ENCODE results near the gene OASL.
"Not testable (repeated sequence)": the region's sequence is repeated elsewhere in the genome, so short reads cannot be mapped to it uniquely, and the experiment has no call there.

The OASL gene

DNA sequence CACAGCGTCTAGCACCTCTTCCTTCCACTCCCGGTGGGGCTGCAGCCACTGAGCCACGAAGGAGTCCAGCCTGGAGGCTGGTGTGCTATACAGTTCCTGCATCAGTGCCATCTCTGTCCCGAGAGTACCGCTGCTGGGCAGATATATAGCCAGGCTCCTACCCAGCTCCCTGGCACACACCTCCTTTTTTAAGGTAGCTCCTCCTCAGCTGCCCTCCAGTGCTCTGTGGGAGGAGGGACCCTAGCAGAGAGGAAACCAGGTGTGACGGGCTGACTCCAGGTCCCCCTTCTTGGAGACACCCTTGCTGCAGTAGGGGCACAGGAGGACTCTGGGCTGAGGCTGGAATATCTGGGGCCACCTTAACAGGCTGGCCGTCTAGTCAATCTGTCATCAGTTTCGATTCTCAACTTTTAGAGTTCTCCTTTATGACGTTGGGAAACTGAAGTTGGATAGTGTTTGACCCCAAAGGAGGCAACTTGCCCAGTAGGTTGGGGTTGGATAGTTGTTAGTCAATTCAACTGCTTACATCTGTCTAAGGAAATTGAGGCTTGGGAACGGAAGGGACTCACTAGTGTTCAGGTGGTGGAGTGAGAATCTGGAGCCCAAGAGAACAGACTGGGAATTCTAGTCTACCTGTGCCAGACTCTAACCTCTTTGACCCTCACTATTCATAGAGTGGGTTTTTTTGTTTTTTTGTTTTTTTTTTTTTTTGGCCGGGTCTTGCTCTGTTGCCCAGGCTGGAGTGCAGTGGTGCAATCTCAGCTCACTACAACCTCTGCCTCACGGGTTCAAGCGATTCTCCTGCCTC lies at the start of gene OASL:
TSS of gene OASL (minus strand) at position 386 of the 808 bp plus-strand sequence. CDS start at position 111, 275 bp downstream.
- Mint-ChIP-seq H3K27me3 (peaks cover 14% of the 10 kb centered on the region), H3K27ac (peak within 1 kb of the TSS; percentile 88), H3K4me1 (ENCODE audit: low read depth) (peaks cover 63% of the 10 kb centered on the region), H3K36me3 (ENCODE audit: low read depth) (peaks cover 10% of the 10 kb centered on the region), H3K4me3 (peak within 1 kb of the TSS; percentile 89), H3K9me3 (no peaks in the 10 kb centered on the region)

DNA sequence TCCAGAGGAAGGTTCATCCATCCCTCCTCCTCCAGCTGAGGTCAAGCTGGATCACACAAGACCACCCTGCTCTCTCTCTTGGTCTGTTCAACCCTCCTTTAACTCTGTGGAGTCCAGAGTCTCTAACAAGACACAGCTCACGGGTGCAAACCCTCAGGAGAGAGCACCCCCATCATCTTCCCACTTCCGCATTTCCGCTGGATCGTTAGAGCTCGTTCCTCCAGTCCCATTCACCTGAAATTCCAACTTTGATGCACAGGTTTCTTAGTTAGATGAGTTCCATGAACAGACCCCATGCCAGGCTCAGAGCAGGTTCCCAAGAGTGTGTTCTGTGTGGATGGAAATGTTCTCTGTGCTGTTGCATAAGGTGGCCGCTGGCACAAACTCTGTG lies 49.1 kb upstream of the OASL start:
- no peaks in the 10 kb centered on the region for H3K36me3 Mint-ChIP-seq (ENCODE audit: low read depth)
- H3K27ac Mint-ChIP-seq: no peak overlapping the region
- no peak overlapping the region for H3K4me3 Mint-ChIP-seq
- H3K9me3 Mint-ChIP-seq: no peaks in the 10 kb centered on the region
- no peaks in the 10 kb centered on the region for H3K27me3 Mint-ChIP-seq
- peaks cover 24% of the 10 kb centered on the region for H3K4me1 Mint-ChIP-seq (ENCODE audit: low read depth)

DNA sequence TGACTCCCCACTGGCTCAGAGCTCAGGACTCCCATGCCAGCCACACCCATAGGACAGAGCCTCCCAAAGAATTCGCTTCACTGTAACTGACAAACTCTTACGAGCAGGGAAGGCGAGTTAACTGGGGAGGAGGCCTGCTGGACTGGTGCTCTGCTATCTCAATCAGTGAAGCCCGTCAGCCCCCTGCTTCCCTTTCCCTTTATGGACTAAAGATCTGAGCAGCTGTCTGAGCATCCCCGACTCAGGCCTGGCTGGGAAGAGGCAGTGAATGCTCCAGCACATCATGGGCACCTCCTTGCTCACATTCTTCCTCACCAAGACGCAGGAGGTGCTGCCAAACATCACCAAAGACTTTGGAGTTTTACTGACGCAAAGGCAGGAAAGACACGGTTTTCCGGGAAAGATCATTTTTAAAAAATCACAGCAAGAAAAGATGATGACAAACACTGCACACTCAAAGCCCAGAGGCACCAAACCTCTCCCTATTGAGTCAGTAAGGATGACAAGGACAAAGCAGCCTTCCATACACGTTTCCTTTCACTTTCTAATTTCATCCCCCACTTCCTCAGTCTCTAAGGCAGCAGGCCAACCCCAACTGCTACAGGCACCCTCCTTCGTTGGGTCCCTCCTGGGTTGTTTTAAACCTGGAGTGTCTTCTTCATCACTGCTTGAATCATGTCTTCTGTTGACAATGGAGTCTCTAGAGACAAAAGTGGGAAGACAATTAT lies 48.6 kb upstream of the OASL start:
- no peak overlapping the region for H3K4me3 Mint-ChIP-seq
- no peaks in the 10 kb centered on the region for H3K27me3 Mint-ChIP-seq
- no peaks in the 10 kb centered on the region for H3K9me3 Mint-ChIP-seq
- H3K36me3 Mint-ChIP-seq (ENCODE audit: low read depth): no peaks in the 10 kb centered on the region
- H3K27ac Mint-ChIP-seq: no peak overlapping the region
- peaks cover 19% of the 10 kb centered on the region for H3K4me1 Mint-ChIP-seq (ENCODE audit: low read depth)

DNA sequence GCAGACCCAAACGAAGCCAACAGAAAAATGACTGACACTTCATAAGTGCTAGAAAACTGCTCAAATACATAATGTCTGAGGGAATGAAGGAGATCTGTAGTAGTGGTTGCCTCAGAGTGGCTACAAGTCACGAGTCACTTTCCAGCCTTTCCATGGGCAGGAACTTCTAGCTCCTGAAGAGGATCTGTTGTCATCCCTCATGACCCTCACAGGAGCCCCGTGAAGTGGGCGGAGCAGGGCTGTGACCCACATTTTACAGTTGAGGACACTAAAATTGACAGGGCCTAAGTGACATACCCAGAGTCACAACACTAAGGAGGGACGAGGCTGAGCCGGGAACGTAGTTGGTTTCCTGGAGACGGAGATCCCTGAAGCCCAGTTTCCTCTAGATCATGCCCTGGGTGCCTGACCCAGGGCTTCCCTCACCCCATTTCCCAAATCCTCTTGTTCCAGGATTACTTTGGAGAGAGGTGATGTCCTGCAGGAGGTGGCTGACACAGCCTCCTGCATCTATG lies 47.8 kb upstream of the OASL start:
- Mint-ChIP-seq H3K4me1 (ENCODE audit: low read depth) (peaks cover 11% of the 10 kb centered on the region), H3K36me3 (ENCODE audit: low read depth) (no peaks in the 10 kb centered on the region), H3K27ac (no peak overlapping the region), H3K9me3 (no peaks in the 10 kb centered on the region), H3K4me3 (no peak overlapping the region), H3K27me3 (no peaks in the 10 kb centered on the region)

DNA sequence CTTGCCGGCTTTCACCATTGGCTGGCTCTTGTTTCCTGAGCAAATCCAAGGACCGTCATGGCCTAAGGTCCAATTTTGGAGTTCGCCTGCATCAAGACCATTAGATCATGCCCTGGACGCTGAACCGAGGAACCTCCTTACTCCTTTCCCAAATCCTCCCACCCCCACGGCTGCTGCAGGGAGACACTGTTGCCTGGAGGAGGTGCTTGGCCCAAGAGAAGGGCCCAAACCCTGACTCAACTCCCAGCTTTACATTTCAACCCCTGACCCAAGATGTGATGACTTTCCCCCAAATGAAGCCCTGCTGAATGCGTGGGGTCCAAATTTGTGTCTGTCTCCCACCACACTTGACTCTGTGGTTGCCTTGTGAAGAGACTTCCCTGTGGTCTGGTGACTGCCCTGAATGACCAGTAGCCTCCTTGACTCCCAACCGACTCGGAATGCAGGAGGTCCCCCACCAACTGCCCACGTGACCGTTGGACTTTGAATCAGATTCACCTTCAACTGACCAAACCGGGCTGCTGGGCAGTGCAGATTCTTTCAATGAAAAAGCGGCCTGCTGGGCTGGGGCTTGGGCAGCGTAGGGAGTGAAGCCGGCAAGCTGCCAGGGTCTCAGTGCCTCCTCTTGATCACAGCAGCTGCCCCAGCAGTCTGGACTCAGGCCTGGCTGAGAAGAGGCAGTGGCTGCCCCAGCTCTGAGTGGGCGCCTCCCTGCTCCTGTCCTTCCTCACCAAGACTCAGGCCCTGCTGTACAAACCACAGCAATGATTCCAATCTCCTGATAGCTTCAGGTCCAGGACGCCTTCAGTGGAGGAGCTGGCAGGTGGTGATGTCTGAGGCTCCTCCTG lies 46.7 kb upstream of the OASL start:
- Mint-ChIP-seq H3K27me3 (no peaks in the 10 kb centered on the region), H3K36me3 (ENCODE audit: low read depth) (no peaks in the 10 kb centered on the region), H3K4me3 (no peak overlapping the region), H3K9me3 (no peaks in the 10 kb centered on the region), H3K27ac (no peak overlapping the region), H3K4me1 (ENCODE audit: low read depth) (peaks cover 6% of the 10 kb centered on the region)

DNA sequence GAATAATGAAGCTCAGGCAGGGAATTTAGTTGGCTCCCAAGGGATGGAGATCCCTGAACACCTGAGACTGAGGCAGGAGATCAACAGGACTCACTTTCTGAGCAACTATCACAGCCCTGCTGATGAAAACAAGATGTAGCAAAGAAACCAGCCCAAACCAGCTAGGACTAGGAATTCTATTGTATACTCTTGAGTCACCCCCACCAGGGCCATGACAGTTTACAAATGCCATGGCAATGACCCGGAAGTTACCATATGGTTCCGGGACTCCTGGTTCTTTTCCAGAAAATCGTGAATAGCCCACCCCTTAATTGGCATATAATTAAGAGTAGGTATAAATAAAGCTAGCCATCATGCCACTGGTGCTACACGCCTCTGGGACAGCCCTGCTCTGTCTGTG lies 46.0 kb upstream of the OASL start:
- H3K4me3 Mint-ChIP-seq: no peak overlapping the region
- peaks cover 6% of the 10 kb centered on the region for H3K4me1 Mint-ChIP-seq (ENCODE audit: low read depth)
- no peaks in the 10 kb centered on the region for H3K27me3 Mint-ChIP-seq
- no peak overlapping the region for H3K27ac Mint-ChIP-seq
- no peaks in the 10 kb centered on the region for H3K36me3 Mint-ChIP-seq (ENCODE audit: low read depth)
- no peaks in the 10 kb centered on the region for H3K9me3 Mint-ChIP-seq

DNA sequence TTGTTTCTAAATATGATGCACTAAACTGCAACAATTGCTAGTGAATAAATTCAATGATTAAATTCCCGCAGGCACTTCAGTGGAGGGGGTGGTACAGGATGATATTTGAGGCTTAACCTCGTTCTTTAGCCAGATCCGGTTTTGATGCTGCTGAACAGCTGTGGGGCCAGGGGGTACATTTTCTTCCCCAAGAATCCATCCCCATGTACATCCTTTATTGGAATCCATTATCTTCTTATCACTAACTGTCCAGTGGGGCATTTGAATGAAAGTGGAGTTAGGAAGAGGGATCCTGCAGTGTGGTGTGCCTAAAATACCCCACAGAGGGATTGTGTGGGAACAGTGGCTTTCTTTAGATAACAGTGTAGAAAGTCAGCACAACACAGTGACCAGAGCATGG lies 45.2 kb upstream of the OASL start:
- no peak overlapping the region for H3K4me3 Mint-ChIP-seq
- H3K27ac Mint-ChIP-seq: no peak overlapping the region
- H3K36me3 Mint-ChIP-seq (ENCODE audit: low read depth): no peaks in the 10 kb centered on the region
- H3K27me3 Mint-ChIP-seq: no peaks in the 10 kb centered on the region
- H3K9me3 Mint-ChIP-seq: no peaks in the 10 kb centered on the region
- H3K4me1 Mint-ChIP-seq (ENCODE audit: low read depth): peaks cover 6% of the 10 kb centered on the region

DNA sequence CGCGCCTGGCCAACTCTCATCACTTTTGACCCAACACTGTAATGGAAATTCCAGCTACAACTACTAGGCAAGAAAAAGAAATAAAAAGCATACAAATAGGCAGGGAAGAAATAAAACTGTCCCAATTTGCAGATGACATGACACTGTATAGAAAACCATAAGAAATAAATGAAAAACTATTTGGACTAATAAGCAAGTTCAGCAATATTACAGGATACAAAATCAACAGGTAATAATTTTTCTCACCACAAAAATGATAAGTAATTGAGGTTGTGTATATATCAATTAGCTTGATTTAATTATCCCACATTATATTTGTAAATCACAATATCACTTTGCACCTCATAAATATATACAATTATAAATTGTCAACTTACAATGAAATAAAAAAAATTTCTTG lies 41.9 kb upstream of the OASL start:
- Mint-ChIP-seq H3K4me3 (no peak overlapping the region), H3K27me3 (no peaks in the 10 kb centered on the region), H3K27ac (no peak overlapping the region), H3K9me3 (no peaks in the 10 kb centered on the region), H3K36me3 (ENCODE audit: low read depth) (no peaks in the 10 kb centered on the region), H3K4me1 (ENCODE audit: low read depth) (no peaks in the 10 kb centered on the region)

- Mint-ChIP-seq H3K36me3 (ENCODE audit: low read depth) (no peaks in the 10 kb centered on the region), H3K27me3 (no peaks in the 10 kb centered on the region), H3K4me1 (ENCODE audit: low read depth) (no peaks in the 10 kb centered on the region), H3K27ac (no peak overlapping the region), H3K9me3 (no peaks in the 10 kb centered on the region), H3K4me3 (no peak overlapping the region)
Measured at GRCh38 chr12:121079736-121080272, 40.8 kb upstream of the OASL start.

- not testable (repeated sequence) for H3K36me3 Mint-ChIP-seq (ENCODE audit: low read depth); H3K27me3 Mint-ChIP-seq; H3K27ac Mint-ChIP-seq; H3K4me1 Mint-ChIP-seq (ENCODE audit: low read depth); H3K9me3 Mint-ChIP-seq; H3K4me3 Mint-ChIP-seq
Measured at GRCh38 chr12:121077440-121077839, 38.4 kb upstream of the OASL start.

- H3K27me3 Mint-ChIP-seq; H3K36me3 Mint-ChIP-seq (ENCODE audit: low read depth); H3K4me1 Mint-ChIP-seq (ENCODE audit: low read depth); H3K9me3 Mint-ChIP-seq; H3K27ac Mint-ChIP-seq; H3K4me3 Mint-ChIP-seq: not testable (repeated sequence)
Measured at GRCh38 chr12:121075911-121076310, 36.9 kb upstream of the OASL start.

DNA sequence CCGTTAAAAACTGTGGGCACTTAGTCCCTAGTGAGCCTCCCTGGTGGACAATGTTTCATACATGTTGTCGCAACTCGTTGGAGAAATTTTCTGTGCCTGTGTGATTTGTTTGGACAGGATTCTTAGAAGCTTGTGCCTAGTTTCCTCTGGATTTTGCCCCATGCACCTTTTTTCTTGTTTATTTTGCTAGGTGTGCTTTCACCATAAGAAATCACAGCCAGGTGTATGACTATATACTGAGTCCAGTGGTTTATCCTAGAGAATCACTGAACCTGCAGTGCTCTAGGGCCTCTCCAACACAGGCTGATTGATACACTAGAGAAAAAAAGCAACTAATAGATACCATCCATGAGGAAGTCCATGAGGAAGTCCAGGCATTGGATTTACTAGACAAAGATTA lies 33.1 kb upstream of the OASL start:
- no peaks in the 10 kb centered on the region for H3K27me3 Mint-ChIP-seq
- H3K4me3 Mint-ChIP-seq: no peak overlapping the region
- no peaks in the 10 kb centered on the region for H3K4me1 Mint-ChIP-seq (ENCODE audit: low read depth)
- H3K27ac Mint-ChIP-seq: no peak overlapping the region
- peaks cover 8% of the 10 kb centered on the region for H3K9me3 Mint-ChIP-seq
- peaks cover 3% of the 10 kb centered on the region for H3K36me3 Mint-ChIP-seq (ENCODE audit: low read depth)

DNA sequence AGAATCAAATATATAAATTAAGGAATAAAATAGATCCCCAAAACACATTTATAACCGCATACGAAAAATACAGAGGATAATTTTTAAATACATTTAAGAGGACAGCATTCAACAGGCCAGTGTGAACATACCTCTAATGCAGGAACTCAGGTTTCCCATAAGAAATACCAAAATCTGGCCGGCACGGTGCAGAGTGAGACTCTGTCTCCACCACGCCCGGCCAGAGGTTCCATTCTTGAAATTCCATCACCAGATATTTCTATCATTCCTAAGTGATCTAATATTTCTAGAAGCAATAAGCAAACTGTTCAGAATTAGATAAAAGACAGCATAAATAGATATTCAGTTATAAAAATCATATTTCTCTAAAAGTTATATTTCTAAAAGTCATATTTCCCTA lies 30.2 kb upstream of the OASL start:
- Mint-ChIP-seq H3K27ac (no peak overlapping the region), H3K4me3 (no peak overlapping the region), H3K4me1 (ENCODE audit: low read depth) (peaks cover 10% of the 10 kb centered on the region)

DNA sequence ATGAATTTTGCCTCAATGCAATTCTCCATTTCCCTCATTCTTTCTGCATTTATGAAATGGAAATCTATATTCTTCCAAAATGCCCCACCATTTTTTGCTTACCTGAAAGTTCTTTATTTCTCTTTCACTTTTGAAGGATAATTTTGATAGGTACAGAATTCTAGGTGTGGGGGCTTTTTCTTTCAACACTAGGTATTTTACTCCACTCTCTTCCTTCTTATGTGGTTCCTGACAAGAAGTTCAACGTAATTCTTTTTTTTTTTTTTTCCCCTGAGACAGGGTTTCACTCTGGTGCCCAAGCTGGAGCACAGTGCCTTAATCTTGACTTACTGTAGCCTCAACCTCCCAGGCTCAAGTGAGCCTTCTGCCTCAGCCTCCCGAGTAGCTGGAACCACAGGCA lies 26.3 kb upstream of the OASL start:
- H3K27ac Mint-ChIP-seq: no peak overlapping the region
- H3K27me3 Mint-ChIP-seq: no peaks in the 10 kb centered on the region
- peaks cover 14% of the 10 kb centered on the region for H3K4me1 Mint-ChIP-seq (ENCODE audit: low read depth)

More for the DNA sequence above, 30.2 kb upstream of the OASL start:
- H3K9me3 Mint-ChIP-seq: peaks cover 8% of the 10 kb centered on the region
- no peaks in the 10 kb centered on the region for H3K27me3 Mint-ChIP-seq
- peaks cover 3% of the 10 kb centered on the region for H3K36me3 Mint-ChIP-seq (ENCODE audit: low read depth)

DNA sequence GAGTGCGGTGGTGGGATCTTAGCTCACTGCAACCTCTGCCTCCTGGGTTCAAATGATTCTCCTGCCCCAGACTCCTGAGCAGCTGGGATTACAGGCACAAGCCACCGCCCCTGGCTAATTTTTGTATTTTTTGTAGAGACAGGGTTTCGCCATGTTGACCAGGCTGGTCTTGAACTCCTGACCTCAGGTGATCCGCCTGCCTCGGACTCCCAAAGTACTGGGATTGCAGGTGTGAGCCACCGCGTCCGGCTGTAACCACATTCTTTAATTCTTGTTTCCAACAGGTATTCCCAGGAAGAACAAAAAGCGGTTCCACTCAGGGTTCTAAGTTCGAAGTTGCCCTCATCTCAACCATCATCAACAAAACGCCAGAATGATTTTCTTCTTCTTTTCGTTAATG lies 25.5 kb upstream of the OASL start:
- peaks cover 21% of the 10 kb centered on the region for H3K4me1 Mint-ChIP-seq (ENCODE audit: low read depth)
- not testable (repeated sequence) for H3K27ac Mint-ChIP-seq; H3K27me3 Mint-ChIP-seq; H3K9me3 Mint-ChIP-seq; H3K36me3 Mint-ChIP-seq (ENCODE audit: low read depth); H3K4me3 Mint-ChIP-seq

More for the DNA sequence above, 26.3 kb upstream of the OASL start:
- Mint-ChIP-seq H3K9me3 (no peaks in the 10 kb centered on the region), H3K4me3 (no peak overlapping the region), H3K36me3 (ENCODE audit: low read depth) (no peaks in the 10 kb centered on the region)

Measured in stimulated activated naive CD8-positive, alpha-beta T cell treated with anti-CD3 and anti-CD28 coated beads, Interleukin-15, Interleukin-2, amounts not matched to agents 100 ng/mL and 50 ng/mL, for 24 hours (primary cell).